Sigmoid colon (tissue), 4 donors: ENCODE results near the gene CASP9.

Experiments used
- EP300 ChIP-seq, 4 donors: sonication (generic); formaldehyde crosslinking; IDR thresholded peaks; one replicate each; pipeline ENCODE4 v1.6.1; 2017; ENCODE audit warnings: antibody characterized with exemption in 4 of 4
- TF ChIP-seq, protein P1 (sequence below), 4 experiments: fragments of 450-650 bp in 3 of 4; fragments of 200-600 bp in 1 of 4; IDR thresholded peaks; one replicate each; pipeline ENCODE4 v1.5.1; 2016 to 2019; ENCODE audit warnings: antibody characterized with exemption in 4 of 4, mild to moderate bottlenecking in 3 of 4, moderate library complexity in 2 of 4

GRCh38 chr1:15452866-15453571, 71.0 kb downstream of the CASP9 start:
- TF ChIP-seq, protein P1, sequence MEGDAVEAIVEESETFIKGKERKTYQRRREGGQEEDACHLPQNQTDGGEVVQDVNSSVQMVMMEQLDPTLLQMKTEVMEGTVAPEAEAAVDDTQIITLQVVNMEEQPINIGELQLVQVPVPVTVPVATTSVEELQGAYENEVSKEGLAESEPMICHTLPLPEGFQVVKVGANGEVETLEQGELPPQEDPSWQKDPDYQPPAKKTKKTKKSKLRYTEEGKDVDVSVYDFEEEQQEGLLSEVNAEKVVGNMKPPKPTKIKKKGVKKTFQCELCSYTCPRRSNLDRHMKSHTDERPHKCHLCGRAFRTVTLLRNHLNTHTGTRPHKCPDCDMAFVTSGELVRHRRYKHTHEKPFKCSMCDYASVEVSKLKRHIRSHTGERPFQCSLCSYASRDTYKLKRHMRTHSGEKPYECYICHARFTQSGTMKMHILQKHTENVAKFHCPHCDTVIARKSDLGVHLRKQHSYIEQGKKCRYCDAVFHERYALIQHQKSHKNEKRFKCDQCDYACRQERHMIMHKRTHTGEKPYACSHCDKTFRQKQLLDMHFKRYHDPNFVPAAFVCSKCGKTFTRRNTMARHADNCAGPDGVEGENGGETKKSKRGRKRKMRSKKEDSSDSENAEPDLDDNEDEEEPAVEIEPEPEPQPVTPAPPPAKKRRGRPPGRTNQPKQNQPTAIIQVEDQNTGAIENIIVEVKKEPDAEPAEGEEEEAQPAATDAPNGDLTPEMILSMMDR (IDR thresholded peaks at IDR 0.05): no peak
- no peak for TF ChIP-seq EP300 (IDR thresholded peaks at IDR 0.05)
